Measurements from ENCODE around the gene DLX2.
A peak's percentile ranks its signal among the peaks of the same experiment; 100 is the strongest.

The DLX2 gene

GRCh38 chr2:172096626-172097547 lies 5.8 kb downstream of the DLX2 start:
- H3K4me3 ChIP-seq (ENCODE audit: low read depth, low read length) = no peak overlapping the region
- no peak for TF ChIP-seq CTCF (IDR thresholded peaks at IDR 0.05; ENCODE audit: insufficient read depth, low read depth, low read length, missing control alignments)
- DNase-seq (ENCODE audit: low read depth) = no peak

GRCh38 chr2:172095905-172096625 lies 6.6 kb downstream of the DLX2 start:
- peak; percentile 20 for TF ChIP-seq CTCF (IDR thresholded peaks at IDR 0.05; ENCODE audit: insufficient read depth, low read depth, low read length, missing control alignments)
- DNase-seq (ENCODE audit: low read depth) = no peak
- H3K4me3 ChIP-seq (ENCODE audit: low read depth, low read length) = peak overlapping the region; percentile 69

GRCh38 chr2:172095146-172095904 lies 7.4 kb downstream of the DLX2 start:
- DNase-seq (ENCODE audit: low read depth) = peak; percentile 68
- peak overlapping the region; percentile 69 for H3K4me3 ChIP-seq (ENCODE audit: low read depth, low read length)
- no peak for TF ChIP-seq CTCF (IDR thresholded peaks at IDR 0.05; ENCODE audit: insufficient read depth, low read depth, low read length, missing control alignments)

- no peak for DNase-seq (ENCODE audit: low read depth)
- H3K4me3 ChIP-seq (ENCODE audit: low read depth, low read length) = peak overlapping the region; percentile 69
- TF ChIP-seq CTCF (IDR thresholded peaks at IDR 0.05; ENCODE audit: insufficient read depth, low read depth, low read length, missing control alignments) = no peak
Measured at GRCh38 chr2:172094294-172095145, 8.2 kb downstream of the DLX2 start.

GRCh38 chr2:172093416-172094293 lies 9.0 kb downstream of the DLX2 start:
- no peak for TF ChIP-seq CTCF (IDR thresholded peaks at IDR 0.05; ENCODE audit: insufficient read depth, low read depth, low read length, missing control alignments)
- H3K4me3 ChIP-seq (ENCODE audit: low read depth, low read length) = no peak overlapping the region
- no peak for DNase-seq (ENCODE audit: low read depth)
